ENCODE results near the gene ADAT3. TPM values are rescaled to one million over a fixed set of nuclear protein-coding genes. Genes with fewer than 3 reads are reported as not detected.

Gene ADAT3
- total and polyA plus RNA-seq, 2 of the 4 experiments (the other 2 are of a cell fraction) = 0.36 to 2.8 TPM

GRCh38 chr19:1913781-1914577 is 8.8 kb downstream of the ADAT3 start:
- no peak overlapping the region for H3K4me2 ChIP-seq (ENCODE audit: low read depth, low read length)
- no peak overlapping the region for H2BK20ac ChIP-seq (ENCODE audit: low read depth, low read length)
- H3K9ac ChIP-seq (ENCODE audit: low read depth, low read length) = no peak overlapping the region
- no peak overlapping the region for H2BK120ac ChIP-seq (ENCODE audit: low read depth, low read length)
- H3K36me3 ChIP-seq (ENCODE audit: control insufficient read depth, insufficient read depth, low read length) = peaks cover 32% of the 10 kb centered on the region
- H3K27me3 ChIP-seq (ENCODE audit: control insufficient read depth, insufficient read depth, low read length) = no peaks in the 10 kb centered on the region
- peaks cover 7% of the 10 kb centered on the region for H3K4me1 ChIP-seq (ENCODE audit: control insufficient read depth, insufficient read depth, low read length)
- ATAC-seq (ENCODE audit: low read depth) (no peak), DNase-seq (no peak)
- peaks cover 2% of the 10 kb centered on the region; the same call in 1 of the 2 replicates for H3K9me1 ChIP-seq (ENCODE audit: insufficient read depth, low read length)
- no peak overlapping the region for H3K56ac ChIP-seq (ENCODE audit: extremely low read depth, insufficient read depth, low read length)
- H3K79me1 ChIP-seq (ENCODE audit: low read depth in 1 of 2, low read length in 2 of 2) = peaks cover 6 to 56% of the 10 kb centered on the region in 2 experiments; a peak in 3 of 4 replicates
- no peak overlapping the region for H2BK5ac ChIP-seq (ENCODE audit: low read depth, low read length, poor library complexity, severe bottlenecking)
- ChIA-PET POLR2A (ENCODE audit: unreplicated experiment) (no interaction called here), CTCF (no interaction called here)
- no peak overlapping the region for H4K8ac ChIP-seq (ENCODE audit: low read depth in 2 of 2, low read length in 2 of 2)
- no peak for TF ChIP-seq CEBPB (IDR thresholded peaks at IDR 0.05; ENCODE audit: low read depth, low read length)
- TF ChIP-seq USF2 (IDR thresholded peaks at IDR 0.05; ENCODE audit: low read depth, low read length) = no peak
- TF ChIP-seq RAD21 (IDR thresholded peaks at IDR 0.05; ENCODE audit: low read length) = no peak
- TF ChIP-seq BHLHE40 (IDR thresholded peaks at IDR 0.05; ENCODE audit: low read depth, low read length) = no peak
- TF ChIP-seq MXI1 (IDR thresholded peaks at IDR 0.05; ENCODE audit: borderline replicate concordance, low read depth, low read length) = no peak
- TF ChIP-seq ELK1 (IDR thresholded peaks at IDR 0.05; ENCODE audit: borderline replicate concordance, low read depth, low read length) = no peak
- no peak for TF ChIP-seq RFX5 (IDR thresholded peaks at IDR 0.05; ENCODE audit: low read depth, low read length)
- no peak for TF ChIP-seq RCOR1 (IDR thresholded peaks at IDR 0.05; ENCODE audit: insufficient replicate concordance, low read length)
- TF ChIP-seq CHD1 (IDR thresholded peaks at IDR 0.05; ENCODE audit: low read depth, low read length) = no peak
- TF ChIP-seq SMC3 (IDR thresholded peaks at IDR 0.05; ENCODE audit: low read depth, low read length) = no peak
- TF ChIP-seq MAZ (IDR thresholded peaks at IDR 0.05; ENCODE audit: borderline replicate concordance, low read depth, low read length) = no peak
- no peak for TF ChIP-seq NFE2L2 (IDR thresholded peaks at IDR 0.05; ENCODE audit: low read depth, low read length)
- no peak for TF ChIP-seq FOS (IDR thresholded peaks at IDR 0.05; ENCODE audit: low read depth, low read length)
- no peak for TF ChIP-seq POLR2A (IDR thresholded peaks at IDR 0.05; ENCODE audit: low read depth, low read length)
- TF ChIP-seq CTCF (conservative IDR thresholded peaks at IDR 0.05; ENCODE audit: low read depth, low read length) = no peak
- BruUV-seq (replicated peaks) = no TSS peak
- no peak overlapping the region for H3K14ac ChIP-seq (replicated peaks; ENCODE audit: low read depth, low read length)
- H3K23ac ChIP-seq (ENCODE audit: low read depth, low read length) = no peak overlapping the region
- no peak overlapping the region for H3K4ac ChIP-seq (ENCODE audit: low read depth, low read length)
- dilution Hi-C loops (cut with HindIII; ENCODE audit: low sequenced_read_pairs, unreplicated experiment) (no loop called here), intact Hi-C loops (cut with micrococcal nuclease) (no loop called here), in situ Hi-C loops (cut with MboI; ENCODE audit: low sequenced_read_pairs) (no loop called here)
- H3K4me3 ChIP-seq (ENCODE audit: insufficient read depth, low read depth, low read length) = no peak overlapping the region
- WGBS, 2 experiments (ENCODE audit: extremely low coverage in 2 of 2, insufficient read length in 1 of 2) = 93% methylated on average over 7 of the region's 23 CpGs; no CpG with 5 or more reads in 1 of the 2 experiments
- H4K91ac ChIP-seq (ENCODE audit: insufficient read depth, low read depth, low read length) = no peak overlapping the region
- H4K5ac ChIP-seq (ENCODE audit: low read depth, low read length) = no peak overlapping the region
- H2AFZ ChIP-seq (replicated peaks; ENCODE audit: low read length, poor library complexity) = peak overlapping the region; percentile 32
- no peak overlapping the region for H2AK5ac ChIP-seq (ENCODE audit: low read depth, low read length)
- no peaks in the 10 kb centered on the region for H3K9me3 ChIP-seq (ENCODE audit: control insufficient read depth, insufficient read depth, low read length)
- no peak overlapping the region for H3K27ac ChIP-seq (ENCODE audit: insufficient read depth, low read length)
- H3K18ac ChIP-seq (ENCODE audit: low read depth, low read length) = no peak overlapping the region
- peaks cover 50% of the 10 kb centered on the region for H4K20me1 ChIP-seq (ENCODE audit: insufficient read depth, low read length)
- H2AK9ac ChIP-seq (replicated peaks; ENCODE audit: low read depth, low read length, poor library complexity) = peak overlapping the region; percentile 55
- H2BK15ac ChIP-seq (ENCODE audit: low read depth, low read length) = no peak overlapping the region

All from IMR-90 (cell line).